CD1c-positive myeloid dendritic cell (primary cell): ENCODE measurements around the gene AGPS.

Source experiments
- DNase-seq: peaks from one replicate; pipeline ENCODE4 v3.0.0-alpha.2; 2016; ENCODE audit errors: extremely low spot score

Gene AGPS

DNA sequence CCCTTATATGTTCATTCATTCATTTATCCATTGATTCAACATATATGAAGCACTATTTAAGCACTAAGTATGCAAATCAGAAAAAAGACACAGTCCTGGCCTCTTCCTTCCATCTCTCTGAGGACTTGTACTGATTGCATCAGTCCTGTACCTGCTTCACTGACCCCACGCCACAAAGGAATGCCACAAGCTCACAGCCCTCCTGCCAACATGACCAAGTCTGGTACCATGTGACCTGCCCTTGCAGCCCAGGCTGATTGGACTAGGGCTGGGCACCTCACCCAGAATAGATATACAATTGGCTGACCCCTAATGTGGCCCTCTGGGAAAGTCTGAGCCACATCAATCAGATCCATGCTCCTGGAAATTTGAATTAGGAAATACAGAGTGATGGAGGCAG, 196.6 kb downstream of the AGPS start:
- DNase-seq: no peak

DNA sequence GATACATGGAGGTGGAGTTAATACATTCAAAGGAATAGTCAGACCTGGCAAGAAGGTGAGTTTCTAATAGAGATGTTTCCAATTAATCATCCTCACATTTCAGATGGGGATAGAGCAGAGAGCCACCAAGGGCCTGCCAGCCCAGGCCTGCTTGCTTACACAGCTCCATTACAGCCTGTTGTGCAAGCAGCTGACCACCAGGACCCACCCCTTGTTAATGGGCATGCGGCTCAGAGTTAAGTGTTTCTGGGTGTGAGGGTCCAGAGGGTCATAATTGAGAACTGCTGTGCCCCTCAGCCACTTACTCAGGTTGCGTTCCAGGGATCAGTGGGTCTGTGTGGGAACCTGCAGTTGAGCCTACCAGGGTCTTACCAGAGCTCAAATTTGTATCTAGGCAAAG, 199.8 kb downstream of the AGPS start:
- no peak for DNase-seq

DNA sequence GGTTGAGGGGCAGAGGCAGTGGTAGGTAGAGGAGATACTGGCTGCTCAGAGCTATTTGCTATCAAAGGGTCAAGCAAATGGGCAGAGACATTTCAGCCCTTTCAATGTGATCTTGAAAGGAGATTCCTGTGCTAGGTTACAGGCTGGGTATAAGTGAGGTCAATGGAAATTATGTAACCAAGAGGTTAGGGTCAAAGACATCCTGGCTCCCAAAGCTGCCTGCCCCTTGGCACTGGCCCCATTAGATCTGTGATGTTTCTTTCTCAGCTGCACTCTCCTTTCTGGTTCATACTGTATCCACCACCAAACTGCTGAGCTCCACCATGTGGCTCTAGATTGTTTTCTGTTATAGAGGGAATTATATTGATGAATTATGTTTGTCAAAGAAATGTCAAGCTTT, 200.4 kb downstream of the AGPS start:
- no peak for DNase-seq

DNA sequence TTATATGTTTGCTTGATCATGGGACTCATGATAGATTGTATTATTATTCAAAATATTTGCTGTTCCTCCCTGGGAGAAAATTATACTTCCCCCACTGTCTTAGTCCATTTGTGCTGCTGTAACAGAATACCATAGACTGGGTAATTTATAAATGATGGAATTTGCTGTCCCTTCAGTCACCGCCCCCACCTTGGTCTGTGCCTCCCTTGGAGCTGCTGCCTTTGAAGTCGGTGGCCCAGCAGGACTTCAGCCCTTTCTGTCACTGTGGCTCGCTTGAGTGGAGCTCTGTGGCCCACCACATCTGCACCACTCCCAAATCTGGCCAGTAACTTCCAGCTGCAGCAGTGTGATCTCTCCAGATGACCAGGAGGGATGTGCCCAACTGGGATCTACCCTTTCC, 200.8 kb downstream of the AGPS start:
- no peak for DNase-seq
